GM21576 (cell line): ENCODE results near the gene RNASE3.
"Not testable (repeated sequence)": the region's sequence is repeated elsewhere in the genome, so short reads cannot be mapped to it uniquely, and the experiment has no call there.

Experiments used
- ATAC-seq: cut with Tn5 transposase; IDR thresholded peaks from one replicate; pipeline ENCODE4 v1.9.1; 2021; ENCODE audit warnings: mild to moderate bottlenecking, moderate library complexity; ENCODE audit not compliant: unreplicated experiment

RNASE3 gene

GRCh38 chr14:20891126-20891825, at the start of gene RNASE3:
TSS of gene RNASE3 (plus strand) at chr14:20891385. CDS start at chr14:20891687, 302 bp downstream.
- ATAC-seq, result not testable (repeated sequence)

GRCh38 chr14:20846560-20846959, 44.6 kb upstream of the RNASE3 start:
- no peak for ATAC-seq

GRCh38 chr14:20848316-20848954, 42.8 kb upstream of the RNASE3 start:
- ATAC-seq, result no peak

DNA sequence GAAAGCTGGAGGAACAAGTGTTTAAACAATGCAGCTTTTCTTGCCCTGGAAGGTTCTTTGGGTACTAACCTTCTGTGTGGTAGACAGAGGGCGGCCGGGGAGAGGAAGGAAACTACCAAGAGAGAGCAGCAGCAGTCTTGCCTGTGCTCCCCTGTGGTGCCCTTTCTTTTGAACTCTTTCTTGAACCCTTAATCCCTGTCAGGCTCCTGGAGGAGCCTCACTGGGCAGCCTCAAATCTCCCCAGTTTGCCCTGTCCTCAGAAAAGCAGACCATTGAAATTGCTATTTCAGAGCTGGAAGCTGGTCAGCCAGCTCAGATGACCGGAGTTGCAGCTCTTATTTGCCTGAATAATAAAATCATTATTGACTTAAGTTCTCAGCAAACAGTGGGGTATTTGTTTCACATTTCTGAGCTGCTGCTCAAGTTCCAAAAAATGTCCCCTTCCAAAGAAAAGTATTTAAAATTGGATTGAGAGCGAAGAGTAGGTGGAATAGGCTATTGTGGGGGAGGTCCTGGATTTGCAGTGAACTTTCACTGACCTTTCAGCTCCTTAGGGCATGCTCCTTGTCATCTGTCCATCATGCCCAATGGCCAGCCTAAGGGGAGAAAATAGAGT, 42.1 kb upstream of the RNASE3 start:
- ATAC-seq, result no peak

- ATAC-seq, result no peak
These were observed 38.1 kb upstream of the RNASE3 start for GRCh38 chr14:20853042-20853441.

DNA sequence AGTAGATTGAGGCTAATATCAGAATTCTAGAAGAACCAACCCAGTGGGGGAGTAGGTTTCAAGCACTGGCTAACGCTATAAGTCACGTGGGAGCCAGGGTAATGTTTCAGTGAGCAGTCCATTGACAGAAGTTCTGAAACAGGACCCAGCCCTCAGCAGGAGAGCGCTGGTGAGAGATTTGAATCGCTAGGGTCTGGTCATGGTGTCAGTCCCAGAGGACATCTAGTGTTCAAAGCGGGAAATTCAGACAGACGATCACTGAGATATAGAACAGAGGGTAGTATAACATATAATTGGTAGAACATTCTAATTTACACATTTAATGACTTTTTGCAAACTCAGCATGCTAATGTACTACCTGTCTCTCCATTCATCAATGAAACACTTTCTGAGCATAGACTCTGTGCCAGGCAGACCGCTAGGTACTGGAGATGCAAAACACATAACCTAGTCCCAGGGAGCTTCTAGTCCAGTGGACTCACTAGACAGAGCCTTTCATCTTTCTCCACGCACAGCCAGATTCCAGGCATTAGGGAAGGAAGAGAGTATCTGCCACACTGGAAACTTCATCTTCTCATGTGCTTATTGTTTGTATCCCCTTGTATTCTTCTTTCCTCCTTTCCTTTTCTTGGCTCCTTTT, 35.4 kb upstream of the RNASE3 start:
- no peak for ATAC-seq

DNA sequence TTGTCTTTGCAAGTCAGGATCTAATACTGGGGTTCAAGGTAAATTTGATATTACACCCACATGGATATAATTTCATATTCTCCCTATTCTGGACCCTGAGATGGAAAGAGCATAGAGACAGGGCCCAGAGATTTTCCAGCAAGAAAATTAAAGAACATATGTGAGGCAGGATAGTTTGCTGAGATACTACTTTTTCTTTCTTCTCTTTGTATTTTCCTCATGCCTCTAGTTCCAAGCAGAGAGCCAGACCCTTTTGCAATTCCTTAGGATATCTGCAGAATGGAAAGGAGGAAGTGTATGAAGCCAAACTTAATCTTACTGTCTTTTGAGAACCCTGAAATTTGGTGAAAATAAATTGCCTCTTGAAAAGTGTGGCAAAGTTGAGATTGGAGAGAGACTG, 34.0 kb upstream of the RNASE3 start:
- no peak for ATAC-seq

DNA sequence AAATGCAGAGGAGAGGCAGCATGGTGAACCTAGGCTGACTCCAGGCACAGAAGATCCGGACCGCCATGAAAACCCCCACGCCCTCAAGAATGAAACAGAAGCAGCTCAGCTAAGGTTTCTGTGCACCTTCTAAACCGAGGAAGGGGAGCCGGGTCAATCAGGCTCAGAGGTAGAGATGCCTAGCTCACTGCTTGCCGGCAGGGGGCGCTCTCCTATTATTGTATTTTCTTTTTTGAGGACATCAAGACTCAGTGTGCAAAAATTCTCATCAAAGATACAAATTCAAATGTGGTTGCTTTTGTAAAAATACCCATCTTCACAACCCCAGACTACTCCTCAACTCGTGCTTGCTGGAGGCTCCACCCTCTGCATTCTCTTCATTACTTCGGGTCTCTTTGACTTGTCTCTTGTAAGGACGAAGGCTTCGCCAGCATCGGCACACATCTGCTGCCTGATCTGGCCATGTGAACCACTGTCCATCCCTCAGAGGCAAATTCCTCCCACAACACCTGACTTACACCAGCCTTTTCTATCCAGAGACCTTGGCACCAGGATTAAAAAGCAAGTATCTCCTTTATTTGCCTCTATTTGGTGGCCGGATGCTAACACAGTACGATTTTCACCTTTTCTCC, 33.4 kb upstream of the RNASE3 start:
- ATAC-seq, result no peak

DNA sequence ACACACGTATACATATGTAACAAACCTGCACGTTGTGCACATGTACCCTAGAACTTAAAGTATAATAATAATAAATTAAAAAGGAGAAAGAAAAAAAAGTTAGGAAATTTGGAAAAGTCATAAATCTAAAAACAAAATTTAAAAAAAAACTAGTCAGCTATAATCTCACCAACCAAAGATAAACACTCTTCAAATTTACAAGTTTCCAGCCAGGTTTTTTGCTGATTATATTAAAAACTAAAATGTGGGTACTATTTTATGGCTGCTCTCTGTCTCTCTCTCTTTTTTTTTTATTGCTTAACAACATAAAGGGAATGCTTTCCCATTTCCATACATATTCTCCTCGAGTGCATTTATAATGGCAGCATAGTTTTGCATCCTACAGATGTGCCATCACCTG, 25.0 kb upstream of the RNASE3 start:
- ATAC-seq, result no peak

- no peak for ATAC-seq
These were observed 24.2 kb upstream of the RNASE3 start for GRCh38 chr14:20866963-20867362.

DNA sequence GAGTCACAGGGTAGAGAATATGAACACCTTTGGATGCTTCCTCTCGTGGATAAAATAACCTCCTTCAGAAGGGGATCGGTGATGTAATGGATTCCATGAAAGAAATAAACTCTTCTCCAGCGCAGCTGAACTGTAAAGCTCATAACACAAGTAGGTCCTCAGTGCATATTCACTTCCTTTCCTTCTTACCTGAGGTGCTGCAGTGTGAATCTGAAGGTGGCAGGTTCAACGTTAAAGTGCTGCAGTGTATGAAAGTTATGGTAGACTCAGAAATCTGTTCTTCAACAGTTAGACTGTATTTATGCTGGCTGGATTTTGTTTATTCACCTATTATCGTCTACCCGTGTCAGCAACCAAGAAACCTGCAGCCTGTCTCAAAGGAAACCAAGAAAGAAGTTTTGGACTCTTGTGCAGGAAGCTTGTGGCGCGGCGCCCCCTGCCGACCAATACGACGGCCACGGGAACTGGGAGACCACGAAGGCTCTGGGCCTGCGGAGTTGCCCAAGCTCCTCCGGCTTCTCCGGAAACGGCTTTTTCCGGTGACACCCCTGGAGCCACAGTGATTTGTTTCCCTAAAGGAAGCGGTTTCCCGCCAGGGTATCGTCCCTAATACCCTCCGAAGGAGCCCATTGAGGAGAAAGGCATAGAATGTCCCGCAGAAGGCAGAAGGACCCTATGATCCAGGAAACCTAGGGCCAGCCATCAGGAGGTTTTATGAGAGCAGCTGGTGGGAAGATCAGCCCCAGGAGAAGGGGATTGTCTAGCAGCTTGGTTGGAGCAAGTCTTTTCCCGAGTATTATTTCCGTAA, 17.6 kb upstream of the RNASE3 start:
- no peak for ATAC-seq

DNA sequence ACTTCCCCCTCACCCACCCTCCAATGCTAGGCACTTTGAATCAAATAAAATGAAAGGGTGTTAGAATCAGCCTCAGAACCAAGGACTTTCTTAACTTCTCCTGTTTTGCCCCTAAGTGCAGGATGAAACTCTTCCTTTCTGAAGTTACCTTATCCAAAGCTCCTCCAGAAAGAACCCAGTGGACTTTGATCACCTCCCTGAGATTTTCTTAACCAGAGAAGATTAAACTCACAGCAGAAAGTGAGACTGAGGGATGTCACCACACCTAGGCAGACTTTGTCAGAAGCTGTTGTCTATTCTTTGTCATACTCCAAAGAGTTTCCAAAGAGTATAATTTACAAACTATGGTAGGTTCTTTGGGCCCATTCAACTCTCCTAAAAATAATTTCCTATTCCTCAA, 14.2 kb upstream of the RNASE3 start:
- no peak for ATAC-seq

GRCh38 chr14:20878695-20879094, 12.5 kb upstream of the RNASE3 start:
- no peak for ATAC-seq

GRCh38 chr14:20881229-20881628, 10.0 kb upstream of the RNASE3 start:
- ATAC-seq, result not testable (repeated sequence)

- not testable (repeated sequence) for ATAC-seq
These were observed 8.4 kb upstream of the RNASE3 start for GRCh38 chr14:20882787-20883186.

GRCh38 chr14:20888411-20888810, 2.8 kb upstream of the RNASE3 start:
- not testable (repeated sequence) for ATAC-seq

DNA sequence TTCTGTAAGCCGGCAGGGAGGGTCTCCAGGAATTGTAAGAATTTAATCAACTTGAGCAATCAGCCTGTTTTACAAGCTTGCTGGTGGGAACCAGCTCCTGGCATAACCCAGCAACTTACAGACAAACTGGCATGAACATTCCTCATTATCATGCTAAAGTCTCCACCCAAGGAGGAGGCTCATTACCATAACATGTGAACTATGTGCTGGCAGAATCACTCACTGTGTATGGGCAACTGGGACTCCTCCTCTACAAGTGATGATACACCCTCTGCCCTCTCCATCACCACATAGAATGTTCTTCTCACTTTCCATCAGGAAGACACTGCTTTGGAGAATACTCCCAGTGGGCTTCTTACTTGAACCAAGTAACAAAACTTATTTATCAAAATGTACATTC, 4.1 kb downstream of the RNASE3 start:
- ATAC-seq, result not testable (repeated sequence)

DNA sequence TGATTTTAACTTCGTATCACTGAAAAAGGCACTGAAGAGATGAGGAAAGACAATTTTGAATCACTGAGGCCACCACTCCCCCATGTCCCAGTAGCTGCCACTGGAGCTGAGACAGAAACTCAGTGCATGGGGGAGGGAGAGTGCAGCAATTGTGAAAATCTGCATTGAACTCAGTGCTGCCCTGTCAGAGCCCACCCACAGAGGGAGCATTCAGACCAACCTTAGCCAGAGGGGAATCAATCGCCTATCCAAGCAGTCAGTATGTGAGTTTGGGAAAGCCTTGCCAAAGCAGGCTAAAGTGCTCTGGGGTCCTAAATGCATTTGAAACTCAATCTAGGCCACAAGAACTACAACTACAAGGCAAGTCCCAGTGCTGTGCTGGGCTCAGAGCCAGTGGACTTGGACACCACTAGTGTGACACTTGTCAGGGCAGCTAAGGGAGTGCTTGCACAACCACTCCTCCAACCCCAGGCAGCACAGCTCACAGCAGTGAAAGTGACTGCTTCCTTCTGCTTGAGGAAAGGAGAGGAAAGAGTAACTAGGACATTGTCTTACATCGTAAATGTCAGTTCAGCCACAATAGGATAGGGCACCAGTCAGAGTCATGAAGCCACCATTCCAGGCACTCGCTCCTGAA, 13.3 kb downstream of the RNASE3 start:
- ATAC-seq, result no peak

GRCh38 chr14:20905676-20906075, 14.5 kb downstream of the RNASE3 start:
- ATAC-seq, result no peak

- no peak for ATAC-seq
These were observed 16.0 kb downstream of the RNASE3 start for GRCh38 chr14:20907214-20907613.
